Stomach (tissue), 4 donors: ENCODE results near the gene OSMR.

ENCODE experiments used
- CTCF ChIP-seq, 7 experiments: fragments of 450-650 bp in 4 of 7; fragments of 200-600 bp in 3 of 7; sonication (generic) in 3 of 7; IDR thresholded peaks; one replicate each; pipeline ENCODE4 v1.5.1; 2016 to 2019; ENCODE audit warnings: antibody characterized with exemption in 7 of 7, control low read depth in 2 of 7, mild to moderate bottlenecking in 1 of 7
- POLR2A ChIP-seq, 4 donors: fragments of 450-650 bp; IDR thresholded peaks; one replicate each; pipeline ENCODE4 v1.6.1; 2016; ENCODE audit warnings: antibody characterized with exemption in 4 of 4, control low read depth in 2 of 4, mild to moderate bottlenecking in 1 of 4, moderate library complexity in 1 of 4

GRCh38 chr5:38800515-38800914 lies 45.3 kb upstream of the OSMR start:
- TF ChIP-seq POLR2A (IDR thresholded peaks at IDR 0.05) (no peak), CTCF (IDR thresholded peaks at IDR 0.05) (no peak)
